Superior temporal gyrus (tissue), 1 donor: Measurements from ENCODE around the gene MTMR4.
"Not testable (repeated sequence)": the region's sequence is repeated elsewhere in the genome, so short reads cannot be mapped to it uniquely, and the experiment has no call there.

Experiments
- DNase-seq: peaks from one replicate; pipeline ENCODE4 v3.0.0-alpha.2; 2016; ENCODE audit errors: extremely low spot score

The MTMR4 gene

DNA sequence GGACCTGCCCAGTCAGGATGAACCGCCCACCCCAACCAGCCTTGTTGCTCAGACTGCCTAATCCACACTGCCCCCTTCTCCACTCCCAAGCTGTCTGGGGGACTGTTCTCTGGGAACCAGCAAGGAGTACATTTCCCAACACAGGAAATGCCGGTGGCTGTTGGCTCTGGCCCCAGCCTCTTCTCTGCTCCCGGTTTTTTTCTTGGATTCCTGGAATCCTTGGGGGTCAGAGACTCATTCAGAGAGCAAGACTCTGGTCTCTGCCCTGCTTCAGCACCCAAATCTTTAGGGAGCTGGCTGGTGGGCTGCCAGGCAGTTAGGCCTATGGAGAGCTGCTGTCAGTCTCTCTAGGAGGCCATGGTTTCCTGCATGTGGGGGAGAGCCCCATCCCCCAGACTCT is 10.8 kb upstream of the MTMR4 start:
- no peak for DNase-seq

DNA sequence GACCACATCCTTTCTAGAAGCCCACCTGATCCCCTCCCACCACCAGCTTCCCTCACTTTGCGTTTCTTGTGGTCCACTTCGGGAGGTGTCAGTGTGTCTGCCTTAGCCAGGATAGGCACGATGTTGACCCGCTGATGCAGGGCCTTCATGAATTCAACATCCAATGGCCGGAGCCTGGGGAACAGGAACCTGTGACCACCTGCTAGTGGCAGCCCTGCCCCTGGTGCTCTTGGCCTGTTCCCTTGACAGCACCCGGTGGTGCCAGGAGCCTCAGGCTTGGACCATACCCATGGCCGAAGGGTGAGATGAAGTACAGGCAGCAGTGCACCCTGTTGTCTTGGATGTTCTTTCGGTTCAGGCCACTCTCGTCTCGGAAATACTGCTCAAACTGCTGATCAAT is 7.2 kb upstream of the MTMR4 start:
- no peak for DNase-seq

DNA sequence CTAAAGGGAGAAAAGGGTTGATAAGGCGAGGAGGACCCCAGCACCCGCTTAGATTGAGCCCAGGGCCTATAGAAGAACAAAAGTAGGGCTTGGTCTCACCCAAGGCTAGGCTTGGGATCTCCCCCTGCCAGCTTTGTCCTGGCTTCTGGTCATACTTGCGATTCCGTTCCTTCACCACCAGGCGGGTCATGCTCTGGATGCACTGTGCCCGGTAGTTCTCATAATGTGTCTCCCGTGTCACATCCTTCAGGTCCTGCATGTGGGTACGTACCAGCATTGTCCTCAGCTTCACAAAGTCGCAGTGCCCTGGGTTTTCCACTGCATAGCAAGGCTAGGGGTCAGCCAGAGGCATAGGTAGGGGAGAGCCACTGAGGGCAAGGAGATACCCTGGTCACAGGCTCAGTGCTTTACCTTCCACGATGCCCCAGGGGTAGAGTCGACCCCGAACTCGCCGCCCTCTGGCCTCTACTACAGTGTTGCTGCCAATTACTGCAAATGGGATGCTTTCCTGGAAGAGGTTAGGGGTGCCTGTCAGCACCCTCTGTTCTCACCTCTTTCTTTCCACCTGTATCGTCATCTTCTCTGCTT is 6.5 kb upstream of the MTMR4 start:
- no peak for DNase-seq

DNA sequence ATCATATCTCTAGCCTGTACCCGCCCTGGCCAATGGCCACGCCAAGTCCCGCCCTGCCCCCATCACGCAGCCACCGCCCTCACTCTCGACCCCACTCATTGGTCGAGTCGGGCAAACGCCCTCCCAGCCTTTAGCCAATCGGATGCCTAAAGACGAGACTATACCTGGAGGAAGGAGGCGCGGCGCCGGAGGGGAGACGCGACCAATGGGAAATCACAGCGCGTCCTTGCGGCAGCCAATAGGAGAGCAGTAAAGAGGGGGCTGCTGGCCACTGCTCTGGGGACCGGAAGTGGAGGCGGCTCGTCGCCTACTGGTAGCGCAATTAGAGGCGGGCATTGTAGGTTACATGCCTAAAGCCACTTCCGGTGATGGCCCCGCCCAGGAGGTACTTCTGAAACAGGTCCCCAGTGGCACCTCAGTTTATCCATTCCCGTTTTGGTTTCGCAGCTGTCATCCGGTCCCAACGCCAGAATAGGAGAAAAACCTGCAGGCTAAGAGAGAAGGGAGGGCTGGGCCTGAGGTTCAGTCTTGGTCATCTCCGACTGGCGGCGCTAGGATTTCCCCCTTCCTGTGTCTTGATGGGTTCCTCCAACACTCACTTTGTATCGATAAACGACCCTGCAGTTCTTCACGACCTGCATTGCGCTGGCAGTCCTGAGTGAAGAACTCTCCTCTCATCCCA is 3.6 kb upstream of the MTMR4 start:
- peak; percentile 100 for DNase-seq

DNA sequence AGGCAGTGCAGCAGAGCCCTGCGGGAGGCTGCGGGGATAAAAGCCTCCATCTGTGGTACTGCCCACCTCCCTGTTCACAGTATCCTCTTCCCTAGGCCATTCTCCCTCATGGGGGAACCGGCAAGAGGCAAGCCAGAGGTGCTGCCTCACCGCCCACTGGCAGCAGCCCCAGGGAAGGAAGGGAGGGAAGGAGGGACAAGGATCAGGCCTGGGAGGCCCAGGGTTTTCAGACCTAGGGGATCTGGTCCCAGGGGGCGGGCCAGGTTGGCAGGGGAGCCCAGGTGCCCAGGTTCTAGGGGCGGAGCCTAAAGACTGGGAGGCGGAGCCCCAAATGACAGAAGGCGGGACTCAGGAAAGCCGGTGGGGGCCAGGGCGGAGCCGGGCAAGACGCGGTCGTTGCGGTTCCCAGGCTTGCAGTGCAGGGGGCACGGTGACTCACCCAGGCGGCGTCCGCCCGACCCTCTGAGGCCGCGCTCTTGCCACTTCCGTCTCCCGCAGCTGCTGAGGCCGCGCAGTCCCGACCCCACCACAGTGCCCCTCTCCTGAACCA is 3.0 kb upstream of the MTMR4 start:
- DNase-seq, result no peak

DNA sequence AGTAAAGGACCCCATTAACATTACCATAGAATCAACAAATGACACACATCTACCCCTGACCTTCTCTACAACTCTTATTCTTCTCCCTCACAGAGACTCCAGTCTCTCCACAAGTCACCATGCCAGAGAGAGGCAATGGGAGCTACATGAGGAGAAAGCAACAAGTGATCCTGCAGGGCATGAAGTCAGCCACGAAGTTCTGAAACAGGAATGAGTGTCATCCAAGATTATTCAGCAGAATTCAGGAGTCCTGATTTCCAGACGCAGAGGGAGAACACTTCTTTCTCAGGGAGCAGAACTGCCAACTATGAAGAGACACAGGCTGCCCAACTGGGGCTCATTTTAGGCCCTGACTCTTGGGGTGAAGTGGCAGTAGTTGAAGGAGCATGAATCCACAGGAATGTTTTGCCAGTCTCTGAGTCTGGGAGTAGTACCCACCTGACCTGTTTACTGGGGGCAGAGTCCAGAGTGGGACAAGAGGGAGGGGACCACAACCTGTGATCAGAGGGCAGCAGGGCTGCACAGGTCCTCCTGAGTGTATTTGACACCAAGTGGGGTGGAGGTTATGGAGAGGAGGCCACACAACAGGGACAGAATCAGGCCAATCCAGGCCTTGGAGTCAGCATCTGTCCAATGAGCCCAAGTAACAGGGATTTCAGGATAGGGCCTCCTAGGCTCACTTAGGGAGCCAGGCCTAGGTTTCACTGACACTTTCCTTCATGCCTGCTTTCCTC is 2.4 kb upstream of the MTMR4 start:
- DNase-seq, result no peak

DNA sequence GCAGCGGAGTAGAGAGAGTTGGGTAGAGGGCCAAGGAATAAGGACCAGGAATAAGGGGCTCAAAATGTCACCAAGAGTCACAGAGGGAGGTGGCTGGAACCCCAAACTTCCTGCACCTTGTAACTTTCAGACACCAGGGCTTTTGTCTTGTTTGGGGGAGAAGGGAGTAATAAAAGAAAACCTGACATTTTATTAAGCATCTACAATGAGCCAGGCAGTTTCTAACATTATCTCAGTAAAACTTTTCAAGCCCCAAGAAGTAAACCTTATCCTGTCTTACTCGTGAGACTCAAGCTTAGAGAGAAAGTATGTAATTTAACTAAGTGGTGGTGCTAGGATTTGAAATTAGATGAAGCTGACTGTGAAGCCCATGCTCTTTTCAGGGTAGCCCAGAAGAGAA is 848 bp upstream of the MTMR4 start:
- DNase-seq, result no peak

DNA sequence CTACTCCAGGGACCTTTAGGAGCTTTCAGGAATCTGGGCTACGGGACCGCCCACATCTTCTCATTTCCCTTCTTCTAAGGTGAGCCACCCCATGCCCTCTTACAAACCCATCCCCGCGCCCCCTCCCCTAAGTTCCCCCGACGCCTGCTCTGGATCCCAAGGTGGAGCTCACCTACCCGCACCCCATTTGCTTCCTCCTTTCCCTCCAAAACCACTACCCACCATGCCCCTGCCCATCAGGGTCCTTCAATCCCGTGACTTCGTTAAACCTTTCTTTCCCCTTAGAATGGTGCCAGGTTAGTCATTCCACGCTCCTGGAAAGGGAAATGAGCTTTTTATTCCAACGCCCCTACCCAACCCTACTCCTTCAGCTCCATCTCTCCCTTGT is 326 bp upstream of the MTMR4 start:
- DNase-seq, result no peak

DNA sequence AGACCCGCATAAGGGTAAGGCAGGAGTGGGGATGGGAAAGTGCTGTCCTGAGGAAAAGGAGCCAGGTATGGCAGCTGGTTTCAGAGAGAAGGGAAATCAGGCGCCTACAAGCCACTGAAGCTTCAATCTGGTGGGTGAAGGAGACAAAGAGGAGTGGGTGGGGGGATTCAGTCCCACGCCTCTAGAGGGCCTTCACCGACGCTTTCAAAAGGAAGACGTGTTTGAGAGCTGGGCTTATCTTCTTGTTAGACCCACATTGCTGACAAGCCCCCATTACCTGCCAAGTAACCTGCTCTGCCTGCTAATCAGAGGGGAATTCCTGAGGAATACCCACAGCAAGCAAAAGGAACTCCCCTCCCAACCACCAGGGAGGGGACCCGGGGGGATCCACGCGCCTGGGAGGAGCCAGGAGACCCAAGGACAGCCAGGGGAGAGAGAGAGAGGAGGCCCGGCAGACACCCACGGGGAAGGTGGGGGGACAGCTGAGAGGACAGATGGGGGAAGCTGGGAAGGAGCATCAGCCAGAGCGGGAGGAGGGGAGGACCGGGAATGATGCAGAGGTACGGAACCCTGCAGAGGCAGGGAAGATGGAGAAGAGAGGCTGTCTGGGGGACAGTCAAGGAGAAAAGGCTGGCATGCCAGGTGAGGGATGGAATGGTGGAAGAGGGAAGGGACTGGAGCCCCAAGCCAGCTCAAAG is 1.0 kb downstream of the MTMR4 start:
- no peak for DNase-seq

DNA sequence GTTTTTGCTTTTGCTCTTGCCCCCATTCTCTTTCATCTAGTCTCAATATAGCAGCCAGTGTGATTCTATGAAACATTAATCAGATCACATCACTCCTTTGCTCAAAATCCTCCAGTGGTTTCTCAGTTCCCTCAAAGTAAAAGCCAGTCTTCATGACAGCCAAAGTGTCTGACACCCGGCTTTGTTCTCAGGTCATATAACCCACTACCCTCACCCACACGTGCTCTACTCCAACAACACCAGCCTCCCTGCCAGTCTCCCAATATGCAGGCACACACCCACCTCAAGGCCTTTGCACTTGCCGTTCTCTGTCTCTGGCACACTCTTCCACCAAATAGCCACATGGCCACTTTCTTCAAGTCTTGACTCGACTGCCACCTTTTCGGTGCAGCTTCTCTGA is 4.4 kb downstream of the MTMR4 start:
- no peak for DNase-seq

DNA sequence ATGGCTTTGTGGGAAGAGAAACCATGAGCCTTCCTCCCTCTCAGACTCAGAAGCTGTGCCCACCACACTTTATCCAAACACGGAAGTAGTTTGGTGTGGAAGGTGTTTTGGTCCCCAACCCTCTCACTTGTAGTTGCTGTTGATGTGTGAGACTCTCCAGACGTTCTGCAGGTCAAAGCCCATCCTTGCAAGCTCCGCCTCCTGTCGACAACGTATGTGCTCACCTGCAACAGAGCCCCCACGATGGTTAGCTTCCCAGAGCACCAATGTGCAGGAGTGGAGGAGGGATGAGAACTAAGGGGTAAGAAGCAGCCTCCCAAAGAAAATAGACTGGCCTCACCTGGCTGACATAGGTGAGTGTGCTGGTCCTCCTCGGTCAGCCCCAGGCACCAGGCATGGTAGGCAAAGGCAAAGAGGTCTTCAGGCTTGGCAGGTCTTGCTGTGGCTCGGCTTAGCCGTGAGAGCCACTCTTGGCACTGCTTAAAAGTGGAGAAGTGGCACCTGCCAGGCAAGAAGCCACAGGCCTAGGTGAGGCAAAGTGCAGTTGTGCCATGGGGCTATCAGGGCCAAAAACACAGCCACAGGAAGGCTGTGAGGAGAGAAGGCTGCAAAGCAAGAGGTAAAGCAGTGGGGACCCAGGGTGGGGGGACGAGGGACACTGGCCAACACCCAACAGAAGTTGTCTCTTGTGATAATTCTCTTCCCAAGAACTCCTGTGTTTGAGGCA is 5.9 kb downstream of the MTMR4 start:
- no peak for DNase-seq

DNA sequence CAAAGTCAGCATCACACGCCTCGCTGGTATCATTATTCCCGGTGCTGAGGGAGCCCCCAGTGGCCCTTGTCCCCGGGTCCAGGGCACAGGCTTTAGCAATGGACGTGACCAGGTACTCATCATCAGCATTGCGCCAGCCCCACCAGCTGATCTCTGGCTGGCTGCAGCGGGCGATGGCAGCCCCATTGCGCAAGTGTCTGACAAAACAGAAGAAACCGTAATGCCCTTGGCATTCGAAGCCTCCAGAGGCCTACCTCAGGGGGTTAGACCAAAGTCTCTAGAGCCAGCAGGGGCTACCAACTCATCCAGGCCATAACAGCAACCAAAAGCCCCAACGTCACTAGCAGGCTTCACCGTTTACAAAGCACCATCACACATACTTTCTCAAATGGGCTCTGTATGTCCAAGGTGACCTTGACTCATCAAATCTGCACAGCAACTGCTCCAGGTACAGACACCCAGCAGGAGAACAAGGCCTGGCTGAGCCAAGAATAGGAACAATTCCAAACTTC is 7.3 kb downstream of the MTMR4 start:
- DNase-seq, result no peak

DNA sequence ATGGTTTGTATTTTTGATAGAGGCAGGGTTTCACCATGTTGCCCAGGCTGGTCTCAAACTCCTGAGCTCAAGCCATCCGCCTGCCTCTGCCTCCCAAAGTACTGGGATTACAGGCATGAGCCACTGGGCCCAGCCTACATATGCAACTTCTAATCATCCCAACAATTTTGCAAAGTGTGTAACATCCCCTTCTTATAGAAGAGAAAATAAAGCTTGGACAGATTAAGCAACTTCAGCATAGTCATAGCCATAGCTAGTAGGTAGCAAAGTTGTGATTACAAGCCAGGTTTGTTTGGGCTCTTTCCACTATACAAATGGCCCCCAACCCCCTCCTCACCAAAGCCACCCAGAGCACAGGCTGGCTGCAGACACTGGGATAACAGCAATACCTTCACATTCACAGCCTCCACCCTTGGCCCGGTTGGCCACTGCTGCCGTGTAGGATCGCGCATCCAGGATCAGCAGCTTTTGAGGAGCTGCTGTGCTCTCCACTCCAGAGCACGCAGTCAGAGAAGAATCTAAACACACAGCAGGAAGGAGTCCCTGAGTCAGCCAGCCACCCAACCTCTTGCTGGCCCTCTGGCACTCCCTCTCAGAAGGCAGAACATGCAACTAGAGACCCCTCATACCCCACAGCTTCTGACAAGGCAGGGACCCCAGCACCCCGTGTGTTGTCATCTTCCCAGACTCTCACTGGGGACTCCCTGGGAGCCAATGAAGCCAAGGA is 7.9 kb downstream of the MTMR4 start:
- DNase-seq, result no peak

DNA sequence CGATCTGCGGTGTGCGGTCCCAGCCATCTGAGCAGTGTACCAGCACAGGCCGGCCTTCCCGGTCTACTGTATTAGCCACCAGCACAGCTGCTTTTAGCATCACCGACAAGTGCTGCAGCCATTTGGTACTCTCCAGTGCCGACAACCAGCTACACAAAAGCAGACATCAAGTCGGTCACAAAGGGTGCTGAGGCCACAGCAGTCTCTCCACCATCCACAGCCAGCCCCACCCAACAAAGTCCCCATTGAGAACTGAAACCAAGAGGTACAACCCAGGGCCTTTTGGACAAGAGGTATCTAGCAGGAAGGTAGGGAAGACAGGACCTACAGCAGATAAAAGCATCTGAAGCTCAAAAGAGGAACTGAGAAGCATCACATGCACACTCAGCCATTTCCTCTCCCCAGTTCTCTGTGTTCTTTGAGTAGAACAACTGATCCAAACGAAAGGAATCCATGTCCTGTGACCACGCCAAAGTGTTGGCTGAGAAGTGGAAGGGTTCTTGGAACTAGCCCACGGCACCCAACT is 9.5 kb downstream of the MTMR4 start:
- no peak for DNase-seq

DNA sequence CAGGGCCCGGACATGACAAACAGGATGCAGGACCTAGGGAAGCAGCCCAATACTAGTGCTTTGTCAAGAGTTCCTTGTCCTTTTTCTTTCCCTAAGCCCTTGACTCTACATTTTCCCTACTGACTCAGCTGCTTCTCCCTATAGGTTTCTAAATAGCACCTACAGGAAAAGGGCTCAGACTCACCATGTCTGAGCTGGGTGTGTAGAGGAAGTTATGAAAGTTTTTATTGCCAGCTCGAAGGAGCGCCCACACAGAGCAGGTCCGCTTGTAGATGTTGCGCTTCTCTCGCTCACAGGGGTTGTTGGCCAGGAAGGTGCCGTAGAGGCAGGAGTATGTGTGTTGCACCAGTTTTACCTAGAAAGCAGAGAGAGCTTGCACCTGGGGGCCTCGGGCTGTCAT is 10.6 kb downstream of the MTMR4 start:
- DNase-seq, result no peak

DNA sequence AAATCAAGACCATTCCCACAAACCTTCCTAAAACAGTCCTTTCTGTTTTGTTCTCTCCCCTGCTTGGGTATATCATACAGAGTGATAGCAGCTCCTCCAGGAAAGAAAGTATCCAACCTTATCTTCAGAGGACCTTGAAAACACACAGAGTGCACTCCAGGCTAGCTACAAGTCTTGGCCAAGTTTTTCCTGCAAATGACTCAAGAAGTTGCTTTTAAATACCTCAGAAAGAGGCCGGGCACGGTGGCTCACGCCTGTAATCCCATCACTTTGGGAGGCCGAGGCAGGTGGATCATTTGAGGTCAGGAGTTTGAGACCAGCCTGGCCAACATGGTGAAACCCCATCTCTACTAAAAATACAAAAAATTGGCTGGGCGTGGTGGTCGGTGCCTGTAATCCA is 11.3 kb downstream of the MTMR4 start:
- DNase-seq, result not testable (repeated sequence)

DNA sequence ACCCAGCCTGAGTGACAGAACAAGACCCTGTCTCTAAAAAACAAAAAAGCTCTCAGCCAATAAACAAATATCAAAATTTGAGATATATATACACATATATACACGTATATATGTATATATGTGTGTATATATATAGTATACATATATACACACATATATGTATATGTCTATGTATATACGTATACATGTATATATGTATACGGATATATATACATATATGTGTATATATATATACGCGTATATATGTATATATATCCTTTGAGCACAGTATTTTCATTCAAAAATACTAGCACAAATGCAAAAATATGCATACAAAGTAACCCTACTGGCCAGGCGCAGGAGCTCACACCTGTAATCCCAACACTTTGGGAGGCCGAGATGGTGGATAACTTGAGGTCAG is 13.0 kb downstream of the MTMR4 start:
- no peak for DNase-seq

DNA sequence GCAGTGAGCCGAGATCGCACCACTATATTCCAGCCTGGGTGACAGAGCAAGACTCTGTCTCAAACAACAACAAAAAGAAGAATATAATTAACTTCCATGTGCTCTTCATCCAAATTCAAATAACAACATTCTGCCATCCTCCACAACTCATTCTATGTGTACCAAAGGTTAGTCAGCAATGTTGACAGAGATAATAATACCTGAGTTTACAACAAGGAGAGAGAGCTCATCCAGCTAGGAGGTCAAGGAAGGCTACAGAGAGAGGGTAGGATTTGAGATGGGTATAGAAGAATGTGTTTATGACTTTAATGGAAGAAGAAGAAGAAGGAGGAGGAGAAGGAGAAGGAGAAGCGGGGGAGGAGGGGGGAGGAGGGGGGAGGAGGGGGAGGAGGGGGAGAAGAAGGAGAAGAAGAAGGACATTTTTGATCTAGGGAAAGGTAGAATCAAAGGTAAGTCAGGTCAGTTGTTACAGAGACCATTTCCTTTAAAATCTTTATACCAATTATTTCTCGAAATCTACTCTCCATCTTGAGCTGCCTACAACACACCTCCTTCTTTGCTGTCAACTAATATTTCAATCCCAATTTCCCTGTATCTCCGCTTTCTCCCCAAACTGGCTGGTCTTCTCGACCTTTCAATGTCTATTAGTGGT is 16.1 kb downstream of the MTMR4 start:
- DNase-seq, result no peak

DNA sequence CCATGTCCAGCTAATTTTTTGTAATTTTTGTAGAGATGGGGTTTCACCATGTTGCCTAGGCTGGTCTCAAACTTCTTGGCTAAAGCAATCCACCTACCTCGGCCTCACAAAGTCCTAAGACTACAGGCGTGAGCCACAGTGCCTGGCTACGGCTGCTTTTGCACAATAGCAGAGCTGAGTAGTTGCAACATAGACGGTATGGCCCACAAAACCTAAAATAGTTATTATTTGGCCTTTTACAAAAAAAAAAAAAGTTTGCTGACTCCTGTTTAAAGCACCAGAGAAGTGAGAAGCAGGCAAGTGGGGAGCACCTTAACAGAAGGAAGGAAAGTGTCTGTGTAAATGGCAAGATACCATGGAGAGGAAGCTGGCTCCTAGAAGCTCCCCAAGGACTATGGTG is 20.9 kb downstream of the MTMR4 start:
- DNase-seq, result no peak
